H1 (cell line): ENCODE results near the gene TMEM79. TPM values are rescaled to one million over a fixed set of nuclear protein-coding genes. Genes with fewer than 3 reads are reported as not detected.
A peak's percentile ranks its signal among the peaks of the same experiment; 100 is the strongest.

ENCODE experiments used
- CTCF ChIA-PET: fragments of 300-600 bp; sonication (Branson Sonifier 250); formaldehyde crosslinking; loops from one replicate; lab custom pipeline; 2021; ENCODE audit not compliant: partially characterized antibody; lab: Charles Lee
- POLR2A ChIA-PET: fragments of 300-600 bp; sonication (Branson Sonifier 250); formaldehyde crosslinking; loops from one replicate; lab custom pipeline; 2021; ENCODE audit warnings: inconsistent platforms; ENCODE audit not compliant: partially characterized antibody; lab: Charles Lee
- DNase-seq, 2 experiments: peaks; one replicate each; pipeline versions ENCODE4 v3.0.0 to v3.0.0-alpha.2; 2010 to 2022; ENCODE audit warnings: low spot score in 2 of 2, low read depth in 1 of 2, mixed read lengths in 1 of 2
- FAIRE-seq: peaks from 2 replicates; lab custom pipeline; 2011; peaks lifted over from hg19 to GRCh38; lab: Jason Lieb, UNC
- H2AFZ ChIP-seq: 2 replicates; pipeline ENCODE4 v1.8.1; 2012; ENCODE audit warnings: low read length, inconsistent platforms
- H2AK5ac ChIP-seq: 2 replicates; pipeline ENCODE4 v1.6.1; 2013; ENCODE audit warnings: low read depth, low read length
- H2BK120ac ChIP-seq: replicated peaks from 2 replicates; pipeline ENCODE3; 2013; ENCODE audit warnings: low read depth, low read length, inconsistent platforms
- H2BK12ac ChIP-seq: 2 replicates; pipeline ENCODE4 v1.6.1; 2013; ENCODE audit warnings: low read depth, low read length
- H2BK15ac ChIP-seq: 2 replicates; pipeline ENCODE4 v1.6.1; 2013; ENCODE audit warnings: low read length
- H2BK20ac ChIP-seq: 2 replicates; pipeline ENCODE4 v1.6.1; 2013; ENCODE audit warnings: low read length
- H2BK5ac ChIP-seq: 2 replicates; pipeline ENCODE4 v1.6.1; 2013; ENCODE audit warnings: low read depth, low read length
- H3K14ac ChIP-seq: 2 replicates; pipeline ENCODE4 v1.6.1; 2013; ENCODE audit warnings: inconsistent platforms; ENCODE audit not compliant: insufficient read length
- H3K18ac ChIP-seq: 2 replicates; pipeline ENCODE4 v1.6.1; 2013; ENCODE audit warnings: low read length; ENCODE audit errors: extremely low read depth
- H3K23ac ChIP-seq: 2 replicates; pipeline ENCODE4 v1.6.1; 2013; ENCODE audit warnings: inconsistent platforms; ENCODE audit not compliant: insufficient read length
- H3K23me2 ChIP-seq: 2 replicates; pipeline ENCODE4 v1.6.1; 2013; ENCODE audit warnings: low read depth, low read length
- H3K27ac ChIP-seq: 2 replicates; pipeline ENCODE4 v1.6.1; 2011; ENCODE audit warnings: low read depth, low read length, inconsistent platforms
- H3K27me3 ChIP-seq, 4 experiments: replicated peaks in 1 of 4; 1 replicate in 1 of 4; 2 replicates in 3 of 4; pipeline versions ENCODE4 v1.6.1 to v1.8.1; 2011 to 2013; ENCODE audit warnings: low read length in 3 of 4, mild to moderate bottlenecking in 3 of 4, inconsistent platforms in 2 of 4, mixed read lengths in 2 of 4, moderate library complexity in 1 of 4; ENCODE audit not compliant: control insufficient read depth in 3 of 4, insufficient read depth in 3 of 4; ENCODE audit errors: extremely low read depth in 1 of 4
- H3K36me3 ChIP-seq, 4 experiments: 2 replicates each; pipeline versions ENCODE4 v1.6.1 to v1.8.1; 2011 to 2013; ENCODE audit warnings: mild to moderate bottlenecking in 4 of 4, low read length in 3 of 4, moderate library complexity in 2 of 4, control low read depth in 1 of 4, inconsistent platforms in 1 of 4; ENCODE audit not compliant: insufficient read depth in 4 of 4, control insufficient read depth in 2 of 4
- H3K4ac ChIP-seq: replicated peaks from 2 replicates; pipeline ENCODE3; 2013; ENCODE audit warnings: low read length, low read depth, mixed read lengths, inconsistent platforms; ENCODE audit not compliant: insufficient read length
- H3K4me1 ChIP-seq, 4 experiments: replicated peaks in 1 of 4; 1 replicate in 1 of 4; 2 replicates in 3 of 4; pipeline versions ENCODE4 v1.6.1 to v1.8.1; 2011 to 2013; ENCODE audit warnings: low read length in 3 of 4, inconsistent platforms in 2 of 4, mixed read lengths in 1 of 4; ENCODE audit not compliant: insufficient read depth in 4 of 4, control insufficient read depth in 3 of 4
- H3K4me2 ChIP-seq, 2 experiments: 2 replicates each; pipeline versions ENCODE4 v1.6.1 to v1.8.1; 2011 to 2013; ENCODE audit warnings: low read depth in 2 of 2, low read length in 2 of 2, control low read depth in 1 of 2, inconsistent platforms in 1 of 2, mild to moderate bottlenecking in 1 of 2; ENCODE audit not compliant: insufficient read depth in 1 of 2
- H3K4me3 ChIP-seq, 4 experiments: fragments of 200-600, 300-600 bp in 1 of 4; sonication (generic), shearing (Covaris generic), sonication (Bioruptor Twin) in 1 of 4; 2 replicates each; pipeline versions ENCODE4 v1.5.1 to v1.8.1; 2011 to 2016; ENCODE audit warnings: low read length in 4 of 4, low read depth in 3 of 4, control low read depth in 2 of 4, inconsistent platforms in 2 of 4, mild to moderate bottlenecking in 2 of 4, mixed read lengths in 1 of 4, moderate library complexity in 1 of 4; ENCODE audit not compliant: insufficient read depth in 2 of 4; ENCODE audit errors: extremely low read depth in 1 of 4
- H3K56ac ChIP-seq: replicated peaks from 2 replicates; pipeline ENCODE3; 2013; ENCODE audit warnings: low read depth, mild to moderate bottlenecking, mixed read lengths, low read length, inconsistent platforms; ENCODE audit not compliant: insufficient read length
- H3K79me1 ChIP-seq: 2 replicates; pipeline ENCODE4 v1.6.1; 2013; ENCODE audit warnings: low read depth, low read length, control low read depth
- H3K79me2 ChIP-seq, 2 experiments: 2 replicates each; pipeline versions ENCODE4 v1.6.1 to v1.8.1; 2012 to 2013; ENCODE audit warnings: low read length in 2 of 2, mild to moderate bottlenecking in 2 of 2, inconsistent platforms in 1 of 2; ENCODE audit not compliant: insufficient read depth in 2 of 2, control insufficient read depth in 1 of 2
- H3K9ac ChIP-seq, 4 experiments: replicated peaks in 1 of 4; 1 replicate in 1 of 4; 2 replicates in 3 of 4; pipeline versions ENCODE4 v1.6.1 to v1.8.1; 2011 to 2013; ENCODE audit warnings: low read depth in 3 of 4, low read length in 3 of 4, control low read depth in 2 of 4, mild to moderate bottlenecking in 2 of 4, moderate library complexity in 2 of 4, inconsistent platforms in 1 of 4; ENCODE audit errors: extremely low read depth in 1 of 4
- H3K9me3 ChIP-seq, 2 experiments: 2 replicates each; pipeline versions ENCODE4 v1.6.1 to v1.8.1; 2012 to 2013; ENCODE audit warnings: mild to moderate bottlenecking in 2 of 2, moderate library complexity in 2 of 2, control low read depth in 1 of 2, inconsistent platforms in 1 of 2, low read depth in 1 of 2, low read length in 1 of 2, mixed read lengths in 1 of 2; ENCODE audit not compliant: insufficient read depth in 2 of 2
- H4K20me1 ChIP-seq, 2 experiments: replicated peaks in 1 of 2; 2 replicates each; pipeline versions ENCODE3 to v1.8.1; 2011 to 2013; ENCODE audit warnings: inconsistent platforms in 2 of 2, low read length in 2 of 2, mild to moderate bottlenecking in 1 of 2; ENCODE audit not compliant: insufficient read depth in 2 of 2, control insufficient read depth in 1 of 2
- H4K5ac ChIP-seq: 2 replicates; pipeline ENCODE4 v1.6.1; 2013; ENCODE audit warnings: low read length, low read depth, mixed read lengths, inconsistent platforms; ENCODE audit not compliant: insufficient read length
- H4K8ac ChIP-seq: 2 replicates; pipeline ENCODE4 v1.8.0; 2013; ENCODE audit warnings: mild to moderate bottlenecking, moderate library complexity, low read length, inconsistent platforms; ENCODE audit not compliant: insufficient read depth; ENCODE audit errors: extremely low read depth
- H4K91ac ChIP-seq: replicated peaks from 2 replicates; pipeline ENCODE3; 2013; ENCODE audit warnings: low read length, mixed read lengths, inconsistent platforms; ENCODE audit not compliant: insufficient read length
- CEBPB ChIP-seq: IDR thresholded peaks from 2 replicates; pipeline ENCODE4 v1.6.1; 2012; ENCODE audit warnings: low read depth, low read length
- CREB1 ChIP-seq: IDR thresholded peaks from 2 replicates; pipeline ENCODE4 v1.6.1; 2012; ENCODE audit warnings: inconsistent platforms
- POLR2A ChIP-seq, 2 experiments: IDR thresholded peaks; 1 replicate in 1 of 2; 2 replicates in 1 of 2; pipeline ENCODE4 v1.6.1; 2011; ENCODE audit warnings: low read depth in 2 of 2, low read length in 2 of 2, mild to moderate bottlenecking in 2 of 2; ENCODE audit errors: control extremely low read depth in 1 of 2
- WGBS, 2 experiments: shearing (Covaris generic) in 1 of 2; methylation state at CpG; one replicate each; pipeline versions ENCODE4 v1.1.6 to v1.1.7; 2013 to 2015; ENCODE audit warnings: low lambda C conversion rate in 2 of 2, mixed read lengths in 2 of 2, inconsistent platforms in 1 of 2, low coverage in 1 of 2, missing lambda C conversion rate in 1 of 2; ENCODE audit not compliant: insufficient replicate concordance in 2 of 2, insufficient coverage in 1 of 2, insufficient read length in 1 of 2; ENCODE audit errors: extremely low coverage in 1 of 2, missing lambda C conversion rate in 1 of 2; 5-methylcytosine and 5-hydroxymethylcytosine counted together
- polyA plus RNA-seq, 7 experiments: library from polyadenylated mRNA; depleted of rRNA in 3 of 7; stranded (reverse) in 5 of 7; unstranded in 2 of 7; fragments of >200 nt in 5 of 7; fragments of 200-250 nt in 2 of 7; gene quantifications; 1 replicate in 5 of 7; 2 replicates in 1 of 7; 4 replicates in 1 of 7; pipeline versions ENCODE4 v1.2.1 to v1.2.3, GENCODE V29; 2011 to 2013; ENCODE audit warnings: missing spikeins in 2 of 7, mixed read lengths in 2 of 7
- total RNA-seq: library from RNA; stranded (reverse); fragmentation: NEBNext Ultra II Directional; extraction: Animal tissue kit (Norgen Biotek cat#: 25700); gene quantifications from 2 replicates; pipeline ENCODE4 v1.2.1, GENCODE V29; 2021

Gene TMEM79
- total and polyA plus RNA-seq, 2 of the 8 experiments (the other 6 are each of a cell fraction or from before 2014, with no cell fraction given) = 2.1 to 2.3 TPM

DNA sequence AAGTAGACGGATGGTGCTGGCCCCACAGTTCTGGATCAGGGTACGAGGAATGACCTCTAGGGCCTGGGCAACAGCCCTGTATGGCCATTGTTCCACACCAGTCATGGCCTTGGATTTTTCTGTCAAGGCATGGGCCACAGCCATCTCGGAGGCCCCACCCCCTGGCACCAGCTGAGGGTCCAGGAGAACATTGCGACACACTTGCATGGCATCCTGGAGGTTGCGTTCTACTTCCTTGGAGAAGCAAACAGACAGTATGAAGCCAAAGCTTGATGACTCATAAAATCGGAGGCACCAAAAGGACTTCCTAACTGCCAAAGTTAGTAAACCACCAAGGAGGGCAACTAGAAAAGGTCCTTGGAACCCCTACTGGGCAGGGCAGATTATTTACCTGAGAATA, 26.8 kb downstream of the TMEM79 start:
- H2BK12ac ChIP-seq = no peak overlapping the region
- no peak overlapping the region for H2AFZ ChIP-seq
- no peak overlapping the region for H2AK5ac ChIP-seq
- H3K4me3 ChIP-seq = no peak overlapping the region
- H3K4ac ChIP-seq = no peak overlapping the region
- no peak overlapping the region for H2BK15ac ChIP-seq
- no peaks in the 10 kb centered on the region for H3K79me1 ChIP-seq
- 91% methylated on average over 6 of the region's 6 CpGs; no CpG with 5 or more reads in 1 of the 2 experiments for WGBS, 2 experiments
- TF ChIP-seq CEBPB = peak; percentile 42; the same call in 1 of the 2 replicates
- 0 out of 3 replicates have a peak, but pooled peaks of 1 of the 2 experiments have one; percentile 28 for TF ChIP-seq POLR2A (IDR thresholded peaks at IDR 0.05; ENCODE audit: control extremely low read depth in 1 of 2, low read depth in 2 of 2, low read length in 2 of 2)
- no peak for TF ChIP-seq CREB1
- no peaks in the 10 kb centered on the region for H3K9me3 ChIP-seq
- POLR2A ChIA-PET = interaction anchor here (1.3 to 2.6 kb wide), 3 partner anchors 14 to 39 kb away, joined by 3 to 9 read pairs (median 5); partner anchors contain the start of genes SMG5 and TMEM79
- H3K4me2 ChIP-seq = no peak overlapping the region
- H4K20me1 ChIP-seq = peaks cover 0 to 5% of the 10 kb centered on the region in 2 experiments
- no peak overlapping the region for H3K18ac ChIP-seq
- H3K27ac ChIP-seq = no peak overlapping the region
- FAIRE-seq (no peak), DNase-seq (no peak)
- no peaks in the 10 kb centered on the region for H3K23me2 ChIP-seq
- no peak overlapping the region for H3K56ac ChIP-seq
- H3K9ac ChIP-seq = no peak overlapping the region
- H4K91ac ChIP-seq = no peak overlapping the region
- no peak overlapping the region for H4K5ac ChIP-seq
- H4K8ac ChIP-seq = no peak overlapping the region
- no peak overlapping the region for H2BK120ac ChIP-seq
- H3K14ac ChIP-seq = no peak overlapping the region
- H3K27me3 ChIP-seq = no peaks in the 10 kb centered on the region
- CTCF ChIA-PET = interaction anchor here (1.4 kb wide), 1 partner anchor 88 kb away, joined by 3 read pairs; no protein-coding TSS in a partner anchor
- H3K79me2 ChIP-seq = no peaks in the 10 kb centered on the region
- H3K23ac ChIP-seq = no peak overlapping the region
- H3K36me3 ChIP-seq = peaks cover 35 to 82% (median 66%) of the 10 kb centered on the region in 4 experiments
- no peak overlapping the region for H2BK5ac ChIP-seq
- H3K4me1 ChIP-seq = no peaks in the 10 kb centered on the region
- H2BK20ac ChIP-seq = no peak overlapping the region
